ENCODE results near the gene RAPGEF6.

DNA sequence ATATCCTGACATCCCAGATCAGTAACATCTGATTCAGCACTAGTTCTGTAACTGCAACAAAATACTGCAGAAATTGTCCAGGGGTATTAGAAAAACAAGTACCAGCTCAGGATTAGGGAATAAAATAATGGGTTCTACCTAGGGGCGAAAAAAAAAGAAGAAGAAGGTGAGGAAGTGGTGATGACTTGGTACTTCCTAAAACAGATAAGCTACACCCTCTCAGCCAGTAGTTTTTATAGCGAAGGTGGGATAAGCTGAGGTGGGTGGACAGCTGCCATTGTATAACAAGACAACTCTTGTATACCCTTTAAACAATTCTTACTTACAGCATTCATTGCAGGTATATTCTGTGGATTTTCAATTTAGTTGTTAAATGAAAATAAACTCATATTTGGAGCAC lies 19.1 kb downstream of the RAPGEF6 start:
- TF ChIP-seq POLR2AphosphoS5 (IDR thresholded peaks at IDR 0.05) (no peak), POLR2A (IDR thresholded peaks at IDR 0.05) (no peak)
- TF ChIP-seq, protein P1, sequence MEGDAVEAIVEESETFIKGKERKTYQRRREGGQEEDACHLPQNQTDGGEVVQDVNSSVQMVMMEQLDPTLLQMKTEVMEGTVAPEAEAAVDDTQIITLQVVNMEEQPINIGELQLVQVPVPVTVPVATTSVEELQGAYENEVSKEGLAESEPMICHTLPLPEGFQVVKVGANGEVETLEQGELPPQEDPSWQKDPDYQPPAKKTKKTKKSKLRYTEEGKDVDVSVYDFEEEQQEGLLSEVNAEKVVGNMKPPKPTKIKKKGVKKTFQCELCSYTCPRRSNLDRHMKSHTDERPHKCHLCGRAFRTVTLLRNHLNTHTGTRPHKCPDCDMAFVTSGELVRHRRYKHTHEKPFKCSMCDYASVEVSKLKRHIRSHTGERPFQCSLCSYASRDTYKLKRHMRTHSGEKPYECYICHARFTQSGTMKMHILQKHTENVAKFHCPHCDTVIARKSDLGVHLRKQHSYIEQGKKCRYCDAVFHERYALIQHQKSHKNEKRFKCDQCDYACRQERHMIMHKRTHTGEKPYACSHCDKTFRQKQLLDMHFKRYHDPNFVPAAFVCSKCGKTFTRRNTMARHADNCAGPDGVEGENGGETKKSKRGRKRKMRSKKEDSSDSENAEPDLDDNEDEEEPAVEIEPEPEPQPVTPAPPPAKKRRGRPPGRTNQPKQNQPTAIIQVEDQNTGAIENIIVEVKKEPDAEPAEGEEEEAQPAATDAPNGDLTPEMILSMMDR (IDR thresholded peaks at IDR 0.05): no peak
